Stomach (tissue), 9 donors: Measurements from ENCODE around the gene ANAPC2. TPM values are rescaled to one million over a fixed set of nuclear protein-coding genes. Genes with fewer than 3 reads are reported as not detected.

Source experiments
- DNase-seq, 2 donors: peaks; one replicate each; pipeline versions ENCODE4 v3.0.0 to v3.0.0-alpha.2; 2013 to 2019
- H3K27ac ChIP-seq, 5 donors: fragments of 200-600 bp in 4 of 5; sonication (generic) in 4 of 5; one replicate each; pipeline ENCODE4 v1.5.1; 2013 to 2019; ENCODE audit warnings: mild to moderate bottlenecking in 1 of 5, moderate library complexity in 1 of 5
- H3K27me3 ChIP-seq, 3 donors: fragments of 200-600 bp; sonication (generic); one replicate each; pipeline ENCODE4 v1.5.1; 2017 to 2019; ENCODE audit warnings: mixed run types in 1 of 3
- H3K36me3 ChIP-seq, 4 donors: fragments of 200-600 bp; sonication (generic); 1 replicate in 3 of 4; 2 replicates in 1 of 4; pipeline ENCODE4 v1.5.1; 2016 to 2019
- H3K4me1 ChIP-seq, 4 donors: fragments of 200-600 bp; sonication (generic); one replicate each; pipeline ENCODE4 v1.5.1; 2016 to 2019
- H3K4me3 ChIP-seq, 4 donors: fragments of 200-600 bp; sonication (generic) in 3 of 4; one replicate each; pipeline ENCODE4 v1.5.1; 2016 to 2019; ENCODE audit warnings: mild to moderate bottlenecking in 1 of 4
- H3K9me3 ChIP-seq, 4 donors: fragments of 200-600 bp; sonication (generic); one replicate each; pipeline ENCODE4 v1.5.1; 2016 to 2019
- EP300 ChIP-seq: sonication (generic); formaldehyde crosslinking; IDR thresholded peaks from one replicate; pipeline ENCODE4 v1.6.1; 2017; ENCODE audit warnings: antibody characterized with exemption
- POLR2A ChIP-seq, 4 donors: fragments of 450-650 bp; IDR thresholded peaks; one replicate each; pipeline ENCODE4 v1.6.1; 2016; ENCODE audit warnings: antibody characterized with exemption in 4 of 4, control low read depth in 2 of 4, mild to moderate bottlenecking in 1 of 4, moderate library complexity in 1 of 4
- POLR2AphosphoS5 ChIP-seq, 3 donors: sonication (generic); formaldehyde crosslinking; IDR thresholded peaks; one replicate each; pipeline ENCODE4 v1.6.1; 2016; ENCODE audit warnings: antibody characterized with exemption in 3 of 3
- WGBS, 5 donors: extraction: QIAGEN DNeasy Blood & Tissue Kit in 3 of 5; methylation state at CpG; one replicate each; pipeline versions ENCODE4 v1.1.5 to v1.1.7; 2013 to 2018; 5-methylcytosine and 5-hydroxymethylcytosine counted together
- intact Hi-C: fragments of 100-400 bp; cut with DNase I; formaldehyde crosslinking; loops from one replicate; pipeline ENCODE4 v1.15.1; 2023; ENCODE audit warnings: low total_unique reads
- polyA plus RNA-seq, 3 donors: library from polyadenylated mRNA; stranded (reverse); fragments of 200-250 nt; gene quantifications; one replicate each; pipeline ENCODE4 v1.2.3, GENCODE V29; 2013
- total RNA-seq, 5 donors: library from RNA; depleted of rRNA; stranded (reverse); fragments of >200 nt; gene quantifications; one replicate each; pipeline versions ENCODE4 v1.1.0 to v1.2.3, GENCODE V29; 2014 to 2016
- TF ChIP-seq, protein P1 (sequence below), 7 experiments: fragments of 450-650 bp in 4 of 7; fragments of 200-600 bp in 3 of 7; sonication (generic) in 3 of 7; IDR thresholded peaks; one replicate each; pipeline ENCODE4 v1.5.1; 2016 to 2019; ENCODE audit warnings: antibody characterized with exemption in 7 of 7, control low read depth in 2 of 7, mild to moderate bottlenecking in 1 of 7
- donor health status: healthy with polysubstance abuse.
- donor health status: Bipolar disorder and iron deficiency.
- donor health status: healthy.

The ANAPC2 gene
- total and polyA plus RNA-seq, 8 donors: 26.1 to 147 (median 41.8) TPM

DNA sequence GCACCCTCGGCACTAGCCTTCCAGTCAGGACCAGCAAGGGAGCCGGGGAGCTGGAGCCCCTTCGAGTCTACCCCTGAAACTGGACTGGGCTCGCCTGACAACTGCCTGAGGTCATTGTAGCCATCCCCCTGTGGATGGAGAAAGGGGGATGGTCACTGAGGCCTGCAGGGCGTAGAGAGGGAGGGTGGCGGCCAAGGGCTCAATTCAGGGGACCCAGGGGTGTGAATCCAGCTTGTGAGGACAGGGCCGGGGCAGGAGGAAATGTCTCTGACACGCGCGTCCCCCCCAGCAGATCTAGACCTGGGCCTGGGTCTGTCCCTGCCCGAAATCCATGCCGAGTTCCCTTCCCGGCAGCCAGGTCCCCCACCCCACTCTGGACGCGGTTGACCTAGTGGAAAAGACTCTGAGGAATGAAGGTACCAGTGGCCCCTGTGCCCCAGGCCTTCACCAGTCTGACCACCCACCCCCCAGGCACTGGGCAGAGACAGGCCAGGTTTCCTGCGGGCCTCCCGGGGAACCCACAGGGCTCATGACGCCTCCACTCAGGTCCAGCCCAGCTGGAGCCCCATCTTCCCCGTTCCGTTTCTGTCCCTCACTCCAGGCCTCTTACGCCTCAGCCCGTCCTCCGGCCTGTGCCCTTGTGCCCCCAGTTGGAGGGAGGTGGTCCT, 43.1 kb upstream of the ANAPC2 start:
- DNase-seq: no peak
- H3K27ac ChIP-seq: no peak overlapping the region
- 77 to 90% (median 87%) methylated on average over 15 to 23 of the region's 23 CpGs for WGBS, 5 donors
- no peak overlapping the region for H3K4me3 ChIP-seq
- peaks cover 19 to 46% (median 42%) of the 10 kb centered on the region in 4 donors for H3K4me1 ChIP-seq
- H3K27me3 ChIP-seq: peaks cover 18 to 94% (median 76%) of the 10 kb centered on the region in 3 donors
- H3K36me3 ChIP-seq: no peaks in the 10 kb centered on the region
- intact Hi-C loops: loop anchor here (10.0 kb wide), 1 partner anchor 47 kb away; the partner anchor contains the start of genes ANAPC2 and SSNA1
- no peak for TF ChIP-seq EP300
- TF ChIP-seq POLR2AphosphoS5 (IDR thresholded peaks at IDR 0.05): no peak
- TF ChIP-seq, protein P1, sequence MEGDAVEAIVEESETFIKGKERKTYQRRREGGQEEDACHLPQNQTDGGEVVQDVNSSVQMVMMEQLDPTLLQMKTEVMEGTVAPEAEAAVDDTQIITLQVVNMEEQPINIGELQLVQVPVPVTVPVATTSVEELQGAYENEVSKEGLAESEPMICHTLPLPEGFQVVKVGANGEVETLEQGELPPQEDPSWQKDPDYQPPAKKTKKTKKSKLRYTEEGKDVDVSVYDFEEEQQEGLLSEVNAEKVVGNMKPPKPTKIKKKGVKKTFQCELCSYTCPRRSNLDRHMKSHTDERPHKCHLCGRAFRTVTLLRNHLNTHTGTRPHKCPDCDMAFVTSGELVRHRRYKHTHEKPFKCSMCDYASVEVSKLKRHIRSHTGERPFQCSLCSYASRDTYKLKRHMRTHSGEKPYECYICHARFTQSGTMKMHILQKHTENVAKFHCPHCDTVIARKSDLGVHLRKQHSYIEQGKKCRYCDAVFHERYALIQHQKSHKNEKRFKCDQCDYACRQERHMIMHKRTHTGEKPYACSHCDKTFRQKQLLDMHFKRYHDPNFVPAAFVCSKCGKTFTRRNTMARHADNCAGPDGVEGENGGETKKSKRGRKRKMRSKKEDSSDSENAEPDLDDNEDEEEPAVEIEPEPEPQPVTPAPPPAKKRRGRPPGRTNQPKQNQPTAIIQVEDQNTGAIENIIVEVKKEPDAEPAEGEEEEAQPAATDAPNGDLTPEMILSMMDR (IDR thresholded peaks at IDR 0.05): no peak
- no peak for TF ChIP-seq POLR2A (IDR thresholded peaks at IDR 0.05)
- H3K9me3 ChIP-seq: no peaks in the 10 kb centered on the region

- Histone ChIP-seq H3K27me3 (peaks cover 18 to 90% (median 74%) of the 10 kb centered on the region in 3 donors), H3K36me3 (no peaks in the 10 kb centered on the region), H3K4me1 (peaks cover 12 to 46% (median 42%) of the 10 kb centered on the region in 4 donors), H3K27ac (no peak within 1 kb of the TSS), H3K9me3 (no peaks in the 10 kb centered on the region), H3K4me3 (no peak within 1 kb of the TSS)
- TF ChIP-seq EP300 (no peak), POLR2AphosphoS5 (IDR thresholded peaks at IDR 0.05) (no peak)
- WGBS, 5 donors: 59 to 67% (median 65%) methylated on average over 8 to 14 of the region's 14 CpGs
- no peak for DNase-seq
- intact Hi-C loops: loop anchor here (10.0 kb wide), 1 partner anchor 46 kb away; the partner anchor contains the start of genes ANAPC2 and SSNA1
These were observed 42.5 kb upstream of the ANAPC2 start, which contains the start of gene SLC34A3 for GRCh38 chr9:137230705-137231371. TSS of gene SLC34A3 (plus strand) at chr9:137230901. CDS start at chr9:137231703, 802 bp downstream.

- H3K27me3 ChIP-seq: peaks cover 15 to 82% (median 67%) of the 10 kb centered on the region in 3 donors
- H3K4me1 ChIP-seq: peaks cover 11 to 48% (median 42%) of the 10 kb centered on the region in 4 donors
- no peaks in the 10 kb centered on the region for H3K9me3 ChIP-seq
- H3K27ac ChIP-seq: no peak overlapping the region
- TF ChIP-seq POLR2AphosphoS5 (IDR thresholded peaks at IDR 0.05) (no peak), EP300 (no peak), POLR2A (IDR thresholded peaks at IDR 0.05) (no peak)
- TF ChIP-seq, protein P1 (IDR thresholded peaks at IDR 0.05): no peak
- intact Hi-C loops: loop anchor here (5.0 to 10.0 kb wide), 2 partner anchors 45 to 113 kb away; partner anchors contain the start of genes ANAPC2 and SSNA1
- no peaks in the 10 kb centered on the region for H3K36me3 ChIP-seq
- no peak overlapping the region for H3K4me3 ChIP-seq
- peak in 1 of 2 donors; percentile 35 for DNase-seq
- WGBS, 5 donors: 52 to 72% (median 57%) methylated on average over 8 to 31 of the region's 31 CpGs
These were observed 41.7 kb upstream of the ANAPC2 start for GRCh38 chr9:137229903-137230704.

- no peak overlapping the region for H3K27ac ChIP-seq
- DNase-seq: no peak
- H3K4me1 ChIP-seq: peaks cover 18 to 57% (median 48%) of the 10 kb centered on the region in 4 donors
- WGBS, 5 donors: 68 to 82% (median 77%) methylated on average over 15 to 27 of the region's 27 CpGs
- intact Hi-C loops: loop anchor here (5.0 kb wide), 1 partner anchor 112 kb away; no protein-coding TSS in a partner anchor
- no peak for TF ChIP-seq POLR2A (IDR thresholded peaks at IDR 0.05)
- TF ChIP-seq, protein P1 (IDR thresholded peaks at IDR 0.05): no peak
- TF ChIP-seq EP300: no peak
- no peak for TF ChIP-seq POLR2AphosphoS5 (IDR thresholded peaks at IDR 0.05)
- no peaks in the 10 kb centered on the region for H3K36me3 ChIP-seq
- peaks cover 11 to 74% (median 58%) of the 10 kb centered on the region in 3 donors for H3K27me3 ChIP-seq
- H3K9me3 ChIP-seq: no peaks in the 10 kb centered on the region
- H3K4me3 ChIP-seq: no peak overlapping the region
These were observed 40.9 kb upstream of the ANAPC2 start for GRCh38 chr9:137228968-137229896.
